ENCODE results near the gene FNIP2.

Gene FNIP2

GRCh38 chr4:158934996-158935669 lies 166.3 kb downstream of the FNIP2 start:
- no peaks in the 10 kb centered on the region for H3K4me1 ChIP-seq
- no peak for DNase-seq
- H3K27me3 ChIP-seq, result no peaks in the 10 kb centered on the region
- no peaks in the 10 kb centered on the region for H3K9me3 ChIP-seq
- TF ChIP-seq CTCF (IDR thresholded peaks at IDR 0.05; ENCODE audit: low read depth, low read length), result no peak
- no peak overlapping the region for H3K4me3 ChIP-seq (ENCODE audit: low read depth, low read length)
- no peaks in the 10 kb centered on the region for H3K36me3 ChIP-seq

- Histone ChIP-seq H3K36me3 (no peaks in the 10 kb centered on the region), H3K4me1 (no peaks in the 10 kb centered on the region), H3K4me3 (ENCODE audit: low read depth, low read length) (no peak overlapping the region), H3K9me3 (no peaks in the 10 kb centered on the region), H3K27me3 (no peaks in the 10 kb centered on the region)
- no peak for TF ChIP-seq CTCF (IDR thresholded peaks at IDR 0.05; ENCODE audit: low read depth, low read length)
- no peak for DNase-seq
Observed at GRCh38 chr4:158936238-158936637, 167.4 kb downstream of the FNIP2 start.

- DNase-seq, result no peak
- Histone ChIP-seq H3K36me3 (no peaks in the 10 kb centered on the region), H3K9me3 (no peaks in the 10 kb centered on the region), H3K4me3 (ENCODE audit: low read depth, low read length) (no peak overlapping the region), H3K4me1 (no peaks in the 10 kb centered on the region), H3K27me3 (no peaks in the 10 kb centered on the region)
- no peak for TF ChIP-seq CTCF (IDR thresholded peaks at IDR 0.05; ENCODE audit: low read depth, low read length)
Observed at GRCh38 chr4:158938220-158939044, 169.6 kb downstream of the FNIP2 start.

- H3K4me1 ChIP-seq, result no peaks in the 10 kb centered on the region
- H3K36me3 ChIP-seq, result no peaks in the 10 kb centered on the region
- no peak for TF ChIP-seq CTCF (IDR thresholded peaks at IDR 0.05; ENCODE audit: low read depth, low read length)
- DNase-seq, result no peak
- no peak overlapping the region for H3K4me3 ChIP-seq (ENCODE audit: low read depth, low read length)
- H3K27me3 ChIP-seq, result no peaks in the 10 kb centered on the region
- H3K9me3 ChIP-seq, result no peaks in the 10 kb centered on the region
Observed at GRCh38 chr4:158940271-158940670, 171.4 kb downstream of the FNIP2 start.

GRCh38 chr4:158941321-158941720 lies 172.5 kb downstream of the FNIP2 start:
- Histone ChIP-seq H3K27me3 (no peaks in the 10 kb centered on the region), H3K4me3 (ENCODE audit: low read depth, low read length) (no peak overlapping the region), H3K9me3 (no peaks in the 10 kb centered on the region), H3K4me1 (no peaks in the 10 kb centered on the region), H3K36me3 (no peaks in the 10 kb centered on the region)
- DNase-seq, result no peak
- TF ChIP-seq CTCF (IDR thresholded peaks at IDR 0.05; ENCODE audit: low read depth, low read length), result no peak

GRCh38 chr4:158941895-158942294 lies 173.1 kb downstream of the FNIP2 start:
- Histone ChIP-seq H3K4me3 (ENCODE audit: low read depth, low read length) (no peak overlapping the region), H3K9me3 (no peaks in the 10 kb centered on the region), H3K36me3 (no peaks in the 10 kb centered on the region), H3K27me3 (no peaks in the 10 kb centered on the region), H3K4me1 (no peaks in the 10 kb centered on the region)
- DNase-seq, result no peak
- TF ChIP-seq CTCF (IDR thresholded peaks at IDR 0.05; ENCODE audit: low read depth, low read length), result no peak

All from BE2C (cell line).